AG09309 (cell line): ENCODE results near the gene GABPB2.

ENCODE experiments used
- DNase-seq: peaks from one replicate; pipeline ENCODE4 v3.0.0-alpha.2; 2010; ENCODE audit warnings: low read depth
- H3K4me3 ChIP-seq: 2 replicates; pipeline ENCODE4 v1.5.1; 2011; ENCODE audit warnings: mild to moderate bottlenecking, low read depth, low read length, moderate library complexity; ENCODE audit not compliant: control insufficient read depth
- TF ChIP-seq, protein P1 (sequence below): IDR thresholded peaks from 2 replicates; pipeline ENCODE4 v1.5.1; 2011; ENCODE audit warnings: mild to moderate bottlenecking, low read depth, low read length, inconsistent platforms; ENCODE audit not compliant: insufficient read depth, control insufficient read depth; ENCODE audit errors: missing control alignments

Gene GABPB2

DNA sequence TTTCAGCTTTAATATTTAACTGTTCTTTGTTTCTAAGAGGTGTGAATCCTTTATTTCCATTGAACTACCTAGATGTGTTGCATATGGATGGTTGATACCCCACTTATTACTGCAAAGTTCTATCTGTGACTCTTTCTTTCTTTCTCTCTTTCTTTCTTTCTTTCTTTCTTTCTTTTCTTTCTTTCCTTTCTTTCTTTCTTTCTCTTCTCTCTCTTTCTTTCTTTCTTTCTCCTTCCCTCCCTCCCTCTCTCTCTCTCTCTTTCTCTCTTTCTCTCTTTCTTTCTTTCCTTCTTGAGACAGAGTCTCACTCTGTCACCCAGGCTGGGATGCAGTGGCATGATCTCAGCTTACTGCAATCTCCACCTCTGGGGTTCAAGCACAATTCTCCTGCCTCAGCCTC, 34.1 kb downstream of the GABPB2 start:
- H3K4me3 ChIP-seq: no peak overlapping the region
- no peak for DNase-seq
- TF ChIP-seq, protein P1, sequence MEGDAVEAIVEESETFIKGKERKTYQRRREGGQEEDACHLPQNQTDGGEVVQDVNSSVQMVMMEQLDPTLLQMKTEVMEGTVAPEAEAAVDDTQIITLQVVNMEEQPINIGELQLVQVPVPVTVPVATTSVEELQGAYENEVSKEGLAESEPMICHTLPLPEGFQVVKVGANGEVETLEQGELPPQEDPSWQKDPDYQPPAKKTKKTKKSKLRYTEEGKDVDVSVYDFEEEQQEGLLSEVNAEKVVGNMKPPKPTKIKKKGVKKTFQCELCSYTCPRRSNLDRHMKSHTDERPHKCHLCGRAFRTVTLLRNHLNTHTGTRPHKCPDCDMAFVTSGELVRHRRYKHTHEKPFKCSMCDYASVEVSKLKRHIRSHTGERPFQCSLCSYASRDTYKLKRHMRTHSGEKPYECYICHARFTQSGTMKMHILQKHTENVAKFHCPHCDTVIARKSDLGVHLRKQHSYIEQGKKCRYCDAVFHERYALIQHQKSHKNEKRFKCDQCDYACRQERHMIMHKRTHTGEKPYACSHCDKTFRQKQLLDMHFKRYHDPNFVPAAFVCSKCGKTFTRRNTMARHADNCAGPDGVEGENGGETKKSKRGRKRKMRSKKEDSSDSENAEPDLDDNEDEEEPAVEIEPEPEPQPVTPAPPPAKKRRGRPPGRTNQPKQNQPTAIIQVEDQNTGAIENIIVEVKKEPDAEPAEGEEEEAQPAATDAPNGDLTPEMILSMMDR: no peak

DNA sequence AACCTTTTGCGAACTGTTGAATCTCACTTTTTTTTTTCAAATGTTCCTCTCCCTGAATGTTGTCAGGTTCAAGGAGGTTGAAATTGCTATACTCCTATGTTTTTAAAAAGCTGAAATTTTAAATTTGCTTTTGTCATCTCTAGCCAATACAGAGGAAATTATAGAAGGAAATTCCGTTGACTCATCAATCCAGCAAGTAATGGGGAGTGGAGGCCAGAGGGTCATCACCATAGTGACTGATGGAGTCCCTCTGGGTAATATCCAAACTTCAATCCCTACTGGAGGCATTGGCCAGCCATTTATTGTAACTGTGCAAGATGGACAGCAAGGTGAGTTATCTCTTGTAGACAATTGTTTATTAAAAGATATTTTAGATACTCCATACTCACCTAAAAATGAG, 36.3 kb downstream of the GABPB2 start:
- TF ChIP-seq, protein P1: no peak
- DNase-seq: no peak
- no peak overlapping the region for H3K4me3 ChIP-seq

DNA sequence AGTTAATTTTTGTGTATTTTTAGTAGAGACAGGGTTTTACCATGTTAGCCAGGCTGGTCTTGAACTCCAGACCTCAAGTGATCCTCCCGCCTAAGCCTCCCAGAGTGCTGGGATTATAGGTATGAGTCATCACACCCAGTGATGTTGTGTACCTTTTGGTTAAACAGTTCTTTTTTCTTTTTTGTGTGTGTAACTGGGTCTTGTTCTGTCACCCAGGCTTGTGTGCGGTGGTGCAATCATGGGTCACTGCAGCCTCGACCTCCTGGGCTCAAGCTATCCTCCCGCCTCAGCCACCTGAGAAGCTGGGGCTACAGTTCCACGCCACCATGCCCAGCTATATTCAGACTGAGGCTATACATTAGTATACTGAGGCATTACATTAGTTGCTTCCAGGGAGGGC, 37.8 kb downstream of the GABPB2 start:
- no peak overlapping the region for H3K4me3 ChIP-seq
- TF ChIP-seq, protein P1: no peak
- no peak for DNase-seq

DNA sequence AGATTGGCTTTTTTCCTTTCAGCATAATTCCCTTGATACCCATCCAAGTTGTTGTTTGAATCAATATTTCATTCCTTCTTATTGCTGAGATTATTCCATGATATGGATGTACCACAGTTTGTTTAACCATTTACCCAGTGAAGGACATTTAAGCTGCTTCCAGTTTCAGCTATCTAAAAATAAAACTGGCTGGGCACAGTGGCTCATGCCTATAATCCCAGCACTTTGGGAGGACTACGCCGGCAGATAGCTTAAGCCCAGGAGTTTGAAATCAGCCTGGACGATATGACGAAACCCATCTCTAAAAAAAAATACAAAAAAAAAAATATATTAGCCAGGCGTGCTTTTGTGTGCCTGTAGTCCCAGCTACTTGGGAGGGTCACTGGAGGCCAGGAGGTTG, 43.3 kb downstream of the GABPB2 start:
- no peak overlapping the region for H3K4me3 ChIP-seq
- DNase-seq: no peak
- TF ChIP-seq, protein P1: no peak

DNA sequence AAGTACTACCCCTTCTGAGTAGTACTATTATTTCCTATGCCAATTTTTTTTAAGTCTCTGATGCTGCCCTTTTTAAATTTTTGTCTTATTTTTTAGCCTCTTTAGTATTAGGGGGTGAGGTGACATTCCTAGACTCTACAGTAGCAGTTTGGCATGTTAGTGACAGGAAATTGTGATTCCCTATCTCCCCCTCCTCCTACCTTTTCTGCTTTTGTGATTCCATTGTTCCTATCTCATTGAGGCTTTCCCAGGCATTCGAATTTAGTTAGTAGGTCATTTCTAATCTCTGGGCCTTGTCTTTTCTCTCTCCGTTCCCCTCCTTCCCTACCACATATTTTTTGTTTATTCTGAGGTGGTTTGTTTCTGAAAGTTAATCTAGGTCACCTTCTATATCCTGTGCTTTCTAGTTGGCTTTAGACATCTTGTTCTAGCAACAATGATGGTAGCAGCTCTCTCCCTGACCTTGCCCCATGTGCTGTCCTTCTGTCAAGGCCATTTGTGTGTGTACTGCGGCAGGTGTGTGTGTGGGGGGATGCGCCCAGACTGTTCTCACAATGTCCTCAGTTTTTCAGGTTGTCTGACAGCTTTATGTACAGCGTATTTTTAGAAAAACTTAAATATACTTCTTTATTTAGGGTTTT, 54.3 kb downstream of the GABPB2 start:
- no peak for DNase-seq
- TF ChIP-seq, protein P1: no peak
- H3K4me3 ChIP-seq: no peak overlapping the region

DNA sequence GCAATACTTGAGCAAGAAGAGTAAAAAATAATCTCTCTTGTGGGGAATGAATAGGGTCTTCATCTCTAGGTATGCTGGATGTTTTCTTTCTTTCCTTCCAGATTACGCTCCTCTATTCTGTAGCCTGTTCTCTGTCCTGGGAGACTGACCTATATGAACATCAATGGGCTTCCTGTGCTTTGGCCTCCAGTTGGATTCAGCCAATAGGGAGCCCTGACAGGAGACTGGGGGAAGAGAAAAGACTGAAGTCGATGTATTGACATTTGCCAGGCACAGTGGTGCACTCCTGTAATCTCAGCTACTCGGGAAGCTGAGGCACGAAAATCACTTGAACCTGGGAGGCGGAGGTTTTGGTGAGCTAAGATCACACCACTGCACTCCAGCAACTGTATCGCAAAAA, 58.2 kb downstream of the GABPB2 start:
- DNase-seq: no peak
- no peak overlapping the region for H3K4me3 ChIP-seq
- TF ChIP-seq, protein P1: no peak
